Vagina (tissue), 2 donors: ENCODE data around the gene ACTR8. TPM values are rescaled to one million over a fixed set of nuclear protein-coding genes. Genes with fewer than 3 reads are reported as not detected.

Experiments
- DNase-seq, 2 donors: peaks; one replicate each; pipeline ENCODE4 v3.0.0-alpha.2; 2017; ENCODE audit errors: extremely low spot score in 2 of 2
- H3K27ac ChIP-seq: fragments of 200-600 bp; sonication (generic); one replicate; pipeline ENCODE4 v1.5.1; 2019
- H3K27me3 ChIP-seq: fragments of 200-600 bp; sonication (generic); one replicate; pipeline ENCODE4 v1.5.1; 2019
- H3K36me3 ChIP-seq, 2 donors: fragments of 200-600 bp; sonication (generic); one replicate each; pipeline ENCODE4 v1.5.1; 2017 to 2019
- H3K4me1 ChIP-seq: fragments of 200-600 bp; sonication (generic); one replicate; pipeline ENCODE4 v1.5.1; 2019
- H3K4me3 ChIP-seq, 2 donors: fragments of 200-600 bp; sonication (generic); 1 replicate in 1 of 2; 2 replicates in 1 of 2; pipeline ENCODE4 v1.5.1; 2016 to 2019
- H3K9me3 ChIP-seq: fragments of 200-600 bp; sonication (generic); one replicate; pipeline ENCODE4 v1.5.1; 2019
- CTCF ChIP-seq, 3 experiments: fragments of 450-650 bp in 2 of 3; fragments of 200-600 bp in 1 of 3; sonication (generic) in 1 of 3; IDR thresholded peaks; one replicate each; pipeline ENCODE4 v1.5.1; 2017 to 2019; ENCODE audit warnings: antibody characterized with exemption in 3 of 3, mild to moderate bottlenecking in 2 of 3, moderate library complexity in 2 of 3
- POLR2A ChIP-seq, 2 donors: fragments of 450-650 bp; IDR thresholded peaks; one replicate each; pipeline ENCODE4 v1.6.1; 2017; ENCODE audit warnings: antibody characterized with exemption in 2 of 2, mild to moderate bottlenecking in 2 of 2, moderate library complexity in 2 of 2
- POLR2AphosphoS5 ChIP-seq, 2 donors: sonication (generic); formaldehyde crosslinking; IDR thresholded peaks; one replicate each; pipeline ENCODE4 v1.9.0; 2017; ENCODE audit warnings: antibody characterized with exemption in 2 of 2, mild to moderate bottlenecking in 2 of 2, low read depth in 1 of 2; ENCODE audit not compliant: insufficient read depth in 1 of 2
- intact Hi-C: fragments of 100-400 bp; cut with DNase I; formaldehyde crosslinking; loops from one replicate; pipeline ENCODE4 v1.15.1; 2023
- total RNA-seq: library from RNA; depleted of rRNA; stranded (reverse); fragments of >200 nt; gene quantifications from one replicate; pipeline ENCODE4 v1.2.3, GENCODE V29; 2016

The ACTR8 gene
- total RNA-seq, 1 donor from 2014 or later: 18.4 TPM

DNA sequence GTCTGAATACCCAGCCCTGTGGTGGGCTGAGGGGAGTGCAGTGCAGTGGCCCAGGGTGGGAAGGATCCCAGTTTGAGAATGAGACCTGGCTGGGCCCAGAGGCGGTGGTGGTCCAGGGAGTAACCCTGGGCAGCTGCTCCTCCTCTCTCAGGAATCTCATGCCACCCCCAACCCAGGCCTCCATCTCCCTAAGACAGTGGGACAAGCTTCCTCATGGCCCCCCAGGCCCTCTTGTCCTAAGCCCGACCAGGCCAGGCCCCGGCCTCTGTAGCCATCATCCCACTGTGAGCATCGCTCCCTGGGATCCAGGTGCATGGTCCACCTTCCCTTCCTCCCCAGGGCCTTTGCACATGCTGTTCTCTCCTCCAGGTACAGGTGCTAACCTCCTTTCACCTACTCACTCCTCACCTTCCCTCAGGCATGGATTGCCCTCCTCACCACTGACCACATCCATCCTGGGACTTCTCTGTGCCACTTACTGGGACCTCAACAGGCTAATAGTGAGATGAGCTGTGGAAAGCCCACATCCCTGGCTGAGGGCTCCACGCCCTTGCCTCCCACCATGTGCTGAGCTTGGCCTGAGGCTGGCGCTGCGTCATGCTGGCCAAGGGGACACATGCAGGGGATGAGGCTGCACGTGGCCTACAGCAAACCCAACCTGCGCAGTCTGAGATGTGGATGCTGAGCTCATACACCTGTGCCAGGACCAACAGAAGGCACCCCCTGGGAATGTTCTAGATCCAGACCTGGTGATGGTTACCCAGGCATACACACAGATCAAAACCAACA, 45.7 kb downstream of the ACTR8 start:
- H3K4me1 ChIP-seq: no peaks in the 10 kb centered on the region
- H3K27ac ChIP-seq: no peak overlapping the region
- DNase-seq: no peak
- no peaks in the 10 kb centered on the region for H3K9me3 ChIP-seq
- intact Hi-C loops: no loop called here
- TF ChIP-seq CTCF (IDR thresholded peaks at IDR 0.05): no peak
- no peak for TF ChIP-seq POLR2A (IDR thresholded peaks at IDR 0.05)
- no peak for TF ChIP-seq POLR2AphosphoS5 (IDR thresholded peaks at IDR 0.05; ENCODE audit: insufficient read depth in 1 of 2, low read depth in 1 of 2)
- H3K27me3 ChIP-seq: no peaks in the 10 kb centered on the region
- no peak overlapping the region for H3K4me3 ChIP-seq
- no peaks in the 10 kb centered on the region for H3K36me3 ChIP-seq

GRCh38 chr3:53835257-53835656, 46.7 kb downstream of the ACTR8 start:
- Histone ChIP-seq H3K27ac (no peak overlapping the region), H3K36me3 (no peaks in the 10 kb centered on the region), H3K9me3 (no peaks in the 10 kb centered on the region), H3K4me3 (no peak overlapping the region), H3K4me1 (no peaks in the 10 kb centered on the region), H3K27me3 (no peaks in the 10 kb centered on the region)
- DNase-seq: no peak
- TF ChIP-seq CTCF (IDR thresholded peaks at IDR 0.05) (no peak), POLR2A (IDR thresholded peaks at IDR 0.05) (no peak), POLR2AphosphoS5 (IDR thresholded peaks at IDR 0.05; ENCODE audit: insufficient read depth in 1 of 2, low read depth in 1 of 2) (no peak)
- intact Hi-C loops: no loop called here

- Histone ChIP-seq H3K27ac (no peak overlapping the region), H3K9me3 (no peaks in the 10 kb centered on the region), H3K27me3 (no peaks in the 10 kb centered on the region), H3K36me3 (no peaks in the 10 kb centered on the region), H3K4me3 (no peak overlapping the region), H3K4me1 (no peaks in the 10 kb centered on the region)
- DNase-seq: no peak
- TF ChIP-seq POLR2AphosphoS5 (IDR thresholded peaks at IDR 0.05; ENCODE audit: insufficient read depth in 1 of 2, low read depth in 1 of 2): peak in 1 of 2 donors; percentile 22
- no peak for TF ChIP-seq CTCF (IDR thresholded peaks at IDR 0.05)
- intact Hi-C loops: no loop called here
Measured at GRCh38 chr3:53834429-53835095, 47.4 kb downstream of the ACTR8 start.

DNA sequence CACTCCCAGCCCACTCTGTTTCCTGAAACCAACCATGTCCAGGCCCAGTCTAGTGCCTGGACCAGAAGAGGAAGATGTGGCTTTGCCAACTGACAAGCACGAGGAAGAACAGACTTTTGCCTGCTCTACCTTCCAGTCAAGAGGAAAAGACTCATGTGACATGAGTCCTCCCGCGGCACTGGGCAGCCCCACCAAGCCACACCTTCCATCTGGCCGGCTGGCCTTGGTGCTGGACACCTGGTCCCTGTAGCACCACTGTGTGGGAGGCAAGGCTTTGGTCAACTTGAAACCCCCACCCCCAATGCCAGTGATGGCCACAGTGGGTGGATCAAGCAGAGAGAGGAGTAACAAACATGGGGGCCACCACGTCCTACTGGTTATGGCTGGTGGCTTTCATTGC, 48.3 kb downstream of the ACTR8 start:
- Histone ChIP-seq H3K4me1 (no peaks in the 10 kb centered on the region), H3K36me3 (no peaks in the 10 kb centered on the region), H3K4me3 (no peak overlapping the region), H3K9me3 (no peaks in the 10 kb centered on the region), H3K27me3 (no peaks in the 10 kb centered on the region), H3K27ac (no peak overlapping the region)
- DNase-seq: no peak
- intact Hi-C loops: no loop called here
- no peak for TF ChIP-seq CTCF (IDR thresholded peaks at IDR 0.05)
- no peak for TF ChIP-seq POLR2AphosphoS5 (IDR thresholded peaks at IDR 0.05; ENCODE audit: insufficient read depth in 1 of 2, low read depth in 1 of 2)
- TF ChIP-seq POLR2A (IDR thresholded peaks at IDR 0.05): no peak
